Left lung (tissue), 10 donors: ENCODE results near the gene MRPL9. TPM values are rescaled to one million over a fixed set of nuclear protein-coding genes. Genes with fewer than 3 reads are reported as not detected.

Experiments
- ATAC-seq: fragments of 200-7000 bp; cut with Tn5 transposase; one replicate; pipeline ENCODE4 v1.9.1; 2020; ENCODE audit warnings: moderate library complexity
- DNase-seq, 4 donors: peaks; one replicate each; pipeline ENCODE4 v3.0.0-alpha.2; 2013 to 2020
- H3K27ac ChIP-seq, 2 donors: fragments of 200-600 bp; sonication (generic) in 1 of 2; one replicate each; pipeline versions ENCODE4 v1.5.0 to v1.8.0; 2020 to 2021
- H3K27me3 ChIP-seq, 2 donors: fragments of 200-600 bp; sonication (generic) in 1 of 2; one replicate each; pipeline versions ENCODE4 v1.5.0 to v1.8.0; 2020 to 2021
- H3K36me3 ChIP-seq, 2 donors: fragments of 200-600 bp; sonication (generic) in 1 of 2; one replicate each; pipeline versions ENCODE4 v1.5.0 to v1.8.0; 2020 to 2021
- H3K4me1 ChIP-seq, 2 donors: fragments of 200-600 bp; one replicate each; pipeline ENCODE4 v1.8.0; 2021
- H3K4me3 ChIP-seq, 2 donors: fragments of 200-600 bp; sonication (generic) in 1 of 2; one replicate each; pipeline versions ENCODE4 v1.5.0 to v1.8.0; 2020 to 2021; ENCODE audit warnings: mild to moderate bottlenecking in 1 of 2
- H3K9me3 ChIP-seq, 2 donors: fragments of 200-600 bp; sonication (generic) in 1 of 2; one replicate each; pipeline versions ENCODE4 v1.5.0 to v1.8.0; 2020 to 2021
- CTCF ChIP-seq, 2 donors: fragments of 200-600 bp; sonication (generic) in 1 of 2; IDR thresholded peaks; one replicate each; pipeline versions ENCODE4 v1.5.0 to v1.8.0; 2021; ENCODE audit warnings: antibody characterized with exemption in 2 of 2
- intact Hi-C, 2 donors: fragments of 100-400 bp; cut with DNase I; formaldehyde crosslinking; loops; one replicate each; pipeline versions ENCODE4 v1.11.2 to v1.14.2; 2022
- polyA plus RNA-seq, 6 donors: library from polyadenylated mRNA; unstranded; fragments of 120-200 nt; gene quantifications; one replicate each; pipeline ENCODE4 v1.2.1, GENCODE V29; 2013; ENCODE audit not compliant: insufficient read length in 6 of 6
- total RNA-seq, 2 donors: library from RNA; stranded (reverse); fragmentation: NEBNext Ultra II Directional; extraction: Animal tissue kit (Norgen Biotek cat#: 25700); gene quantifications; one replicate each; pipeline ENCODE4 v1.2.1, GENCODE V29; 2021
- donor health status: DM: no; HTN: yes; CAD: no.
- donor health status: DM: no; HTN: no; CAD: no.

MRPL9 gene
- total and polyA plus RNA-seq, 8 donors = 42.5 to 132 (median 117) TPM

GRCh38 chr1:151723726-151724370, 39.4 kb downstream of the MRPL9 start:
- TF ChIP-seq CTCF (IDR thresholded peaks at IDR 0.05) = no peak
- intact Hi-C loops = no loop called here
- Histone ChIP-seq H3K27ac (no peak overlapping the region), H3K9me3 (no peaks in the 10 kb centered on the region), H3K36me3 (no peaks in the 10 kb centered on the region), H3K4me1 (peaks cover 14 to 22% of the 10 kb centered on the region in 2 donors), H3K4me3 (no peak overlapping the region), H3K27me3 (peaks cover 0 to 86% of the 10 kb centered on the region in 2 donors)
- ATAC-seq = no peak
- no peak for DNase-seq

- Histone ChIP-seq H3K27me3 (peaks cover 4 to 89% of the 10 kb centered on the region in 2 donors), H3K36me3 (no peaks in the 10 kb centered on the region), H3K4me1 (peaks cover 14 to 22% of the 10 kb centered on the region in 2 donors), H3K4me3 (peak overlapping the region; percentile 31 to 48), H3K27ac (no peak overlapping the region), H3K9me3 (no peaks in the 10 kb centered on the region)
- no peak for ATAC-seq
- no peak for DNase-seq
- intact Hi-C loops = no loop called here
- no peak for TF ChIP-seq CTCF (IDR thresholded peaks at IDR 0.05)
Observed at GRCh38 chr1:151721788-151722510, 41.3 kb downstream of the MRPL9 start.

GRCh38 chr1:151720974-151721787, 42.1 kb downstream of the MRPL9 start, which contains the start of gene RIIAD1:
Gene RIIAD1, plus strand, starts transcription at chr1:151721522. Its CDS starts 15 bp downstream, at chr1:151721537.
- H3K4me1 ChIP-seq = peaks cover 14 to 22% of the 10 kb centered on the region in 2 donors
- TF ChIP-seq CTCF (IDR thresholded peaks at IDR 0.05) = no peak
- H3K27ac ChIP-seq = peak within 1 kb of the TSS; percentile 50 to 64
- intact Hi-C loops = no loop called here
- DNase-seq = peak in 2 of 4 donors; percentile 53 to 86
- H3K4me3 ChIP-seq = peak within 1 kb of the TSS; percentile 31 to 48
- peak; percentile 91 for ATAC-seq
- H3K27me3 ChIP-seq = peaks cover 10 to 93% of the 10 kb centered on the region in 2 donors
- H3K9me3 ChIP-seq = no peaks in the 10 kb centered on the region
- H3K36me3 ChIP-seq = no peaks in the 10 kb centered on the region

- DNase-seq = no peak
- Histone ChIP-seq H3K4me3 (peak overlapping the region in 1 of 2 donors; percentile 48), H3K27me3 (peaks cover 16 to 93% of the 10 kb centered on the region in 2 donors), H3K36me3 (no peaks in the 10 kb centered on the region), H3K27ac (peak overlapping the region; percentile 50 to 64), H3K9me3 (no peaks in the 10 kb centered on the region), H3K4me1 (peaks cover 14 to 22% of the 10 kb centered on the region in 2 donors)
- ATAC-seq = peak; percentile 60
- TF ChIP-seq CTCF (IDR thresholded peaks at IDR 0.05) = no peak
- intact Hi-C loops = no loop called here
Observed at GRCh38 chr1:151720554-151720953, 42.7 kb downstream of the MRPL9 start.
